Loucy (cell line): ENCODE measurements around the gene PHEX.

ENCODE experiments used
- H2AFZ ChIP-seq: fragments of 200-600 bp; sonication (generic); 2 replicates; pipeline ENCODE4 v1.6.0; 2016; ENCODE audit warnings: antibody characterized with exemption, mild to moderate bottlenecking, low read length, moderate library complexity
- H3F3A ChIP-seq: fragments of 200-600 bp; 2 replicates; pipeline ENCODE4 v1.6.0; 2016; ENCODE audit warnings: antibody characterized with exemption, low read depth, mild to moderate bottlenecking
- H3K27me3 ChIP-seq: fragments of 200-600 bp; sonication (generic); 2 replicates; pipeline ENCODE4 v1.6.1; 2014; ENCODE audit warnings: low read length, mild to moderate bottlenecking; ENCODE audit not compliant: insufficient read depth, poor library complexity, severe bottlenecking
- H3K36me3 ChIP-seq: fragments of 200-600 bp; sonication (generic); 2 replicates; pipeline ENCODE4 v1.6.1; 2016; ENCODE audit warnings: low read length; ENCODE audit not compliant: insufficient read depth
- H3K4me1 ChIP-seq: fragments of 200-600 bp; sonication (generic); 2 replicates; pipeline ENCODE4 v1.5.1; 2014; ENCODE audit warnings: low read length, mild to moderate bottlenecking; ENCODE audit not compliant: insufficient read depth, poor library complexity, severe bottlenecking
- H3K4me2 ChIP-seq: fragments of 200-600 bp; sonication (generic); 2 replicates; pipeline ENCODE4 v1.6.0; 2014; ENCODE audit warnings: antibody characterized with exemption, low read length, low read depth, mild to moderate bottlenecking; ENCODE audit not compliant: poor library complexity, severe bottlenecking
- H3K4me3 ChIP-seq: fragments of 200-600 bp; sonication (generic); 2 replicates; pipeline ENCODE4 v1.5.1; 2014; ENCODE audit warnings: low read length, mild to moderate bottlenecking, mixed read lengths; ENCODE audit not compliant: poor library complexity, severe bottlenecking
- H3K79me2 ChIP-seq: fragments of 200-600 bp; sonication (generic); 2 replicates; pipeline ENCODE4 v1.6.1; 2014; ENCODE audit warnings: low read length; ENCODE audit not compliant: insufficient read depth
- H3K9ac ChIP-seq: fragments of 200-600 bp; sonication (generic); 2 replicates; pipeline ENCODE4 v1.6.0; 2014; ENCODE audit warnings: mild to moderate bottlenecking, low read depth, low read length, moderate library complexity; ENCODE audit not compliant: poor library complexity, severe bottlenecking
- H3K9me2 ChIP-seq: fragments of 200-600 bp; sonication (generic); replicated peaks from 2 replicates; pipeline ENCODE4 v1.6.1; 2016; ENCODE audit warnings: low read depth, low read length, mixed read lengths
- H3K9me3 ChIP-seq: fragments of 200-600 bp; sonication (generic); 2 replicates; pipeline ENCODE4 v1.6.1; 2014; ENCODE audit warnings: mild to moderate bottlenecking, antibody characterized with exemption, low read length, low read depth; ENCODE audit not compliant: insufficient read depth
- H4K20me1 ChIP-seq: fragments of 200-600 bp; sonication (generic); 2 replicates; pipeline ENCODE4 v1.6.0; 2014; ENCODE audit warnings: antibody characterized with exemption, low read length, mild to moderate bottlenecking; ENCODE audit not compliant: insufficient read depth, poor library complexity, severe bottlenecking
- CTCF ChIP-seq: fragments of 200-600 bp; sonication (generic); conservative IDR thresholded peaks from 2 replicates; pipeline ENCODE4 v1.5.1; 2014; ENCODE audit warnings: mild to moderate bottlenecking, antibody characterized with exemption, low read length
- EZH2phosphoT487 ChIP-seq: fragments of 200-600 bp; IDR thresholded peaks from 2 replicates; pipeline ENCODE4 v1.6.1; 2018; ENCODE audit warnings: antibody characterized with exemption, mild to moderate bottlenecking, moderate library complexity, borderline replicate concordance

Gene PHEX

GRCh38 chrX:22069586-22069985, 37.5 kb downstream of the PHEX start:
- no peaks in the 10 kb centered on the region for H3K4me1 ChIP-seq
- H3K36me3 ChIP-seq, result no peaks in the 10 kb centered on the region
- no peaks in the 10 kb centered on the region for H3K9me2 ChIP-seq
- no peak overlapping the region for H2AFZ ChIP-seq
- H3K79me2 ChIP-seq, result no peaks in the 10 kb centered on the region
- H3K9ac ChIP-seq, result no peak overlapping the region
- no peaks in the 10 kb centered on the region for H3K27me3 ChIP-seq
- TF ChIP-seq EZH2phosphoT487 (no peak), CTCF (no peak)
- H3K4me2 ChIP-seq, result no peak overlapping the region
- H3F3A ChIP-seq, result no peaks in the 10 kb centered on the region
- H4K20me1 ChIP-seq, result no peaks in the 10 kb centered on the region
- no peaks in the 10 kb centered on the region for H3K9me3 ChIP-seq
- no peak overlapping the region for H3K4me3 ChIP-seq

- Histone ChIP-seq H3K4me3 (no peak overlapping the region), H3K27me3 (no peaks in the 10 kb centered on the region), H3K79me2 (no peaks in the 10 kb centered on the region), H2AFZ (no peak overlapping the region), H3K4me1 (no peaks in the 10 kb centered on the region), H4K20me1 (no peaks in the 10 kb centered on the region), H3K9me2 (no peaks in the 10 kb centered on the region), H3K9ac (no peak overlapping the region), H3K9me3 (no peaks in the 10 kb centered on the region), H3K4me2 (no peak overlapping the region), H3F3A (no peaks in the 10 kb centered on the region), H3K36me3 (no peaks in the 10 kb centered on the region)
- TF ChIP-seq EZH2phosphoT487 (no peak), CTCF (no peak)
Measured at GRCh38 chrX:22073928-22074327, 41.8 kb downstream of the PHEX start.

GRCh38 chrX:22078117-22078516, 46.0 kb downstream of the PHEX start:
- H3K4me3 ChIP-seq, result no peak overlapping the region
- no peaks in the 10 kb centered on the region for H3K79me2 ChIP-seq
- H3K9ac ChIP-seq, result no peak overlapping the region
- H3K36me3 ChIP-seq, result no peaks in the 10 kb centered on the region
- H3K27me3 ChIP-seq, result no peaks in the 10 kb centered on the region
- no peaks in the 10 kb centered on the region for H3K4me1 ChIP-seq
- H4K20me1 ChIP-seq, result no peaks in the 10 kb centered on the region
- no peaks in the 10 kb centered on the region for H3K9me2 ChIP-seq
- no peak overlapping the region for H2AFZ ChIP-seq
- no peak for TF ChIP-seq EZH2phosphoT487
- no peak for TF ChIP-seq CTCF
- H3K4me2 ChIP-seq, result no peak overlapping the region
- H3F3A ChIP-seq, result no peaks in the 10 kb centered on the region
- H3K9me3 ChIP-seq, result no peaks in the 10 kb centered on the region
